Daoy (cell line): Measurements from ENCODE around the gene C2orf76. TPM values are rescaled to one million over a fixed set of nuclear protein-coding genes. Genes with fewer than 3 reads are reported as not detected.

ENCODE experiments used
- DNase-seq: peaks from one replicate; pipeline ENCODE4 v3.0.0-alpha.2; 2015; ENCODE audit warnings: low read depth
- total RNA-seq: library from RNA; depleted of rRNA; stranded (reverse); fragments of >200 nt; shearing (Covaris generic); gene quantifications from 2 replicates; pipeline ENCODE4 v1.2.3, GENCODE V29; 2014

C2orf76 gene
- total RNA-seq, 1 experiment from 2014 or later, result 15.9 TPM

DNA sequence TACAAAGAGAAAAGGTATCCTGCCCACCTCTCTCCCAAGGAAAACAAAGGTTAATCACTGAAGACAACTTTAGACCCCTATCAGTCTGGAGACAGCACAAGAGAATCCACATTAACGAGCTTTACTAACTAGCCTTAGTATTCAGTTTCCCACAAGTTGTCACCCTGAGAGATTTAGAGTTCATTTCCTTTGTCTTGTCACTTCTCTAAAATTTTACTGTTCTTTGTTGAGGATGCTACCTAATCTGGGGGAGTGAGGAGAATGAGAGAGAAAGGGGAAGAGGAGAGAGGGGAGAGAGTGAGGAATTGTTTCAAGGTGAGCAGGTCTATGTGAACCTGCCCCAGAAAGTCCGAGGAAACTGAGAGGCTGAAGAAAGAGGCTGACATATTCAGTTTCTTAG, 28.4 kb downstream of the C2orf76 start:
- no peak for DNase-seq

DNA sequence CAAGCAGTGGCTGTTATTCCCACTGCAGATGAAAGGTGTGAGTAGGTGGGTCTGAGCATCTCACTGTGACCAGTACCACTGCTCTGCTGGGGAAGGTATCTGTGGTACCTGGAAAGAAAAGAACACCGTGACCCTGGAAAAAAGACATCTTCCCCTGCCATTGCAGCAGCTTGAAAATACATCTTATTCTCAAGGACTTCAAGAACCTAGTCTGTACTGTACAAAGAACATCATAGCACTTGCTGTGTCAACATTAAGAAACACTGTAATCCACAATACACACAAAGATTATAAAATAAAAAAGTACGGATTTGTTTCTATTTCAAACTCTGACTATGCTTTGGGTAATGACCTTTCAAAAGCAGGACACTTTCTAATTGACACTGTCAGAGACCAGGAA, 28.9 kb downstream of the C2orf76 start:
- no peak for DNase-seq

DNA sequence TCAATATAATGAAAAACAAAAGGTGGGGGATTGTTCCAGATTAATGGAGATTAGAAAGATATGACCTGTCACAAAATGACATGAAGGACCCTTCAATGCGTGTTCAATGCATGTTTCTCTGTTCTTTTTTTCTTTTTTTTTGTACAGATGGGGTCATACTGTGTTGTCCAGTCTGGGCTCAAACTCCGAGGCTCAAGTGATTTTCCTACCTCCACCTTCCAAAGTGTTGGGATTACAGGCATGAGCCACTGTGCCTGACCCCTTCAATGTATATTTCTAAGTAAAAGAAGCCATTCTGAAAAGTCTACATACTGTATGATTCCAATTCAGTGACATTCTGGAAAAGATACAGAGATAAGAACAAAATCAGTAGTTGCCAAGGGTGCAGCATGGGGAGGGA, 32.8 kb downstream of the C2orf76 start:
- DNase-seq, result no peak

DNA sequence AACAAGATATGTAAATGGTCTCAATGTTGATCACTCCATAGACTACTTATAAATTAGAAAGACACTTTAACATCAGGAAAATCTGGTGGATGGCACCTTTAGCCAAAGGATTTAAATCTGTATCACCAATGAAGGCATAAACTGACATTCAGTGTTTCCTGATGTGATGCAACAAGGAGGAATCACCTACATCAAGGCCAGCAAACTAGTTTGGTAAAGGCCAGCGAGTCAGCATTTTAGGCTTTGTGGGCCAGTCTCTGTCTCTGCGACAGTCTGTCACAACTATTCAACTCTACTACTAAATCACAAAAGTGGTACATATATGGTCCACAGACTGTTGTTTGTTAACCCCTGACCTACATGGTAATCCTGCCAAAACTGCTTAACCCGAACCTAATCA, 33.3 kb downstream of the C2orf76 start:
- DNase-seq, result no peak

DNA sequence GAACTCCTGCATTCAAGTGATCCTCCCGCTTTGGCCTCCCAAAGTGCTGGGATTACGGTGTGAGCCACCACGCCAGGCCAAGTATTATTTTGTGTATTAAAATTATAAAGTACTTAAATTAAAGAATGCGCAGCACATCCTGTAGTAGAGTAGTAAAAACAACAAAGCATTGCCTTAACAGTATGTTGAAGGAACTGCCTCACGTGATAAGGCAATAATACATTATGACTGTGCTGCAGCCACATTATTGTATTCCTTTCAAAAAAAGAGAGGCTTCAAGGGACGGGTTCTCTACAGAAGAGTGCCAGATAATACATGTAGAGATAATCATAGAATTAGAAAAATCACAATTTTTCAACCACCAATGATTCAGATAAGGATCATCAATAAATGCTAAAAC, 33.7 kb downstream of the C2orf76 start:
- DNase-seq, result no peak

DNA sequence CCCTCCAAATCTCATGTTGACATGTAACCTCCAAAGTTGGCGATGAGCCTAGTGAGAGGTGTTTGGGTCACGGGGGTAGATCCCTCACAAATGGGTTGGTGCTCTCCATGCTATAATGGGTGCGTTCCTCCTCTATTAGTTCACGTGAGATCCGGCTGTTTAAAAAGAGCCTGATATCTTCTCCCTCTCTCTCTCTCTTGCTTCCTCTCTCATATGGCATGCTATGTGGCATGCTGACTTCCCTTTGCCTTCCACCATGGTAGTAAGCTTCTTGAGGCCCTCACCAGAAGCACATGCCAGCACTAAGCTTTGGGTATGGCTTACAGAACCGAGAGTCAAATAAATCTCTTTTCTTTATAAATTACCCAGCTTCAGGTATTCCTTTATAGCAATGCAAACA, 39.2 kb downstream of the C2orf76 start:
- no peak for DNase-seq

DNA sequence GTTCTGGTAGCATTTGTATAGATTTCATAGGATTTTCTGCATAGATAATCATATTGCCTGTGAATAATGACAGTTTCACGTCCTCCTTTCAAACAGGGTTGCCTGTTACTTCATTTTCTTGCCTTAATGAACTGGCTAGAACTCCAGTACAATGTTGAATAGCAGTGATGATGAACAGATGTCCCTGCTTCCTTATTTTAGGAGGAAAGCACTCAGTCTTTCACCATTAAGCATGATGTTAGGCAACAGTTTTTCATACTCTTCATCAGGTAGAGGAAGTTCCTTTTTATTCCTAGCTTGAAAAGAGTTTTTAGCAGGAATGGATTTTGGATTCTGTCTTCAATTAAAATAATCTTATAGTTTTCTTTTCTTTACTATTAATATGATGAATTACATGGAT, 39.7 kb downstream of the C2orf76 start:
- DNase-seq, result no peak

DNA sequence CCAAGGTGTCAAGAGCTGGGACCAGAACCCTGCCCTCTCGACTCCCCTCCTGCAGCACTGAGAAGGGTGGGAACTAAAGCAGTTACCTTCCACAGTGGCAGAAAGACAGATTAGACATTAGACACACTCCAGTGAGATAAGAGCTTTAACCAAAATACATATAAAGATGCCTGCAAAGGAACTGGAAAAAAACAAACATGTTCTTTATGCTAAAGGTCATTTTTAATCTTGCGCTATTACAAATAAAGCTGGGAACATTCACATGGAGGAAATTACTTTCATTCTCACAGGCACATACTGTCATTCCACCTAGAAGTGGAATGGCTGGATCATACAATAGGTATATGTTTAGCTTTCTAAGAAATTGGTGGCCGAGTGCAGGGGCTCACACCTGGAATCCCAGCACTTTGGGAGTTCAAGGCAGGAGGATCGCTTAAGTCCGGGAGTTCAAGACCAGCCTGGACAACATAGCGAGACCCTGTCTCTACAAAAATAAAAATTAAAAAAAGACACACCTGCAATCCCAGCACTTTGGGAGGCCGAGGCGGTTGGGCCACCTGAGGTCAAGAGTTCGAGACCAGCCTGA, 41.9 kb downstream of the C2orf76 start:
- no peak for DNase-seq

DNA sequence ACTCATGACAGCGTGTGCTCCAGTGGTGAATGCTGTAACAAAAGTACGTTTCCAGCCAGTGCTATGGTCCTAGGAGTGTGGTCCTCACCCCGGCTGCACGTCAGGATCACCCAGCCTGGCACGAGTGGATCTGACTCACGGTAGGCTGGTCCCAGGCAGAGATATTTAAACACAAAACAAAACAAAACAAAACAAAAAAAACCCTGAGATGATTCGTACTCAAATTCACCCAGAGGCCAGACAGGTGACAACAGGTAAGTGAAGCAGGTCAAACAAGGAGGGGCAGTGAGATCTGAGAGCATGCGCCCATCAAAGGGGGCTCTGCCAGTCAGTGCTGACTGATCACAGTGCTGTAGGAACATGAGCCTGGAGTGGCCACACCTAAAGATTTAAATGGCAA, 43.2 kb downstream of the C2orf76 start:
- no peak for DNase-seq

DNA sequence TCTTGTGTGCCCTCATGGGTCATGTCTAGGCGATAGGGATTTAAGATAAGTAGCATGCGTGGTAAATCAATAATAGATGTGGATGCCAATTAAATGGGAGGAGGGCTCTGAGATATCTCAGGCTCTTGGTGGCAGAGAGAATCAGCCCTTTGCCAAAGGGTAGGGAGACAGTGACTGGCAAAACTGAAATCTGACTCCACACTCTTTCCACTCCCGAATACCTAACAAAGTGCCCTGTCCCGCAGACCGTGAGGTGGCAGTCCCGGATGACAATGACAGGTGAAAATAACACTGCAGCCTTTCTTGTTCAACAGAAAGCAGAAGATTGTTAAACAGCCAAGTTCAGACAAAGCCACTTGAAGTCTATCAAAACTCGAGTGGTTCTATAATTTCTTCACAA, 47.0 kb downstream of the C2orf76 start:
- no peak for DNase-seq

DNA sequence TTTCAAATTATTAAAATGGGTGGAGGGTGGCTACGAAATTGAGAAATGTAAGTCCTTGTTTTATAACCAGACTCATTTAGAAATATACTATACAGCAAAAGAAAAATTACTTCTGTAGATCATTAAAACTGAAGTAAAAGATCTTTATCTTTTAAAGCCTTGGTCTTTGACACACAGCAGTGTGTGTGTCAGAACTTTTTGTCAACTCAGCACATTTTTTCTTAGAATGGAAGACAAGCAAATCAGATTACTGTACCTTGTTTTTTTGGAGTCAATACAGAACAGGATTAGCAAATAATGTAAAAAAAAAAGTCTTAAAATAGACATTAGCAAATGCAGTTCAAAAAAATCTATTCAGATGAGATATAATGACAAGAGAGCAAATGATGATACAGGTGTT, 49.1 kb downstream of the C2orf76 start:
- no peak for DNase-seq

DNA sequence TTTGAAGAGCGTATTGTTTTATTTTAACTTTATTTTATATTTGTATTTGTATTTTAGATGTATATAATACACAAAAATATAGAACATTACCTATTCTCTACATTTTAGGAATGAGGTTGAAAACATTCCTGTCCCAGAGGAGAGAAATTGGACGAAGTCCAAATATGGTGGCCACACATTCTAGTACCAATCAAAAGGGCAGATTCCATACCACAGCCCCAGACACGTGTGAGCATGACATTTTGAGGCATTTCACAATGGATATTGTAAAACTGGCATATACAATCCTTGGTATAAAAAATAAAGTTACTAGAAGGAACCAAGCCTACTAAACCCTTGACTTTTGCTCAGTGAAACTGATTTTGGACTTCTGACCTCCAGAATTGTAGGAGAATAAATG, 50.6 kb downstream of the C2orf76 start:
- no peak for DNase-seq

DNA sequence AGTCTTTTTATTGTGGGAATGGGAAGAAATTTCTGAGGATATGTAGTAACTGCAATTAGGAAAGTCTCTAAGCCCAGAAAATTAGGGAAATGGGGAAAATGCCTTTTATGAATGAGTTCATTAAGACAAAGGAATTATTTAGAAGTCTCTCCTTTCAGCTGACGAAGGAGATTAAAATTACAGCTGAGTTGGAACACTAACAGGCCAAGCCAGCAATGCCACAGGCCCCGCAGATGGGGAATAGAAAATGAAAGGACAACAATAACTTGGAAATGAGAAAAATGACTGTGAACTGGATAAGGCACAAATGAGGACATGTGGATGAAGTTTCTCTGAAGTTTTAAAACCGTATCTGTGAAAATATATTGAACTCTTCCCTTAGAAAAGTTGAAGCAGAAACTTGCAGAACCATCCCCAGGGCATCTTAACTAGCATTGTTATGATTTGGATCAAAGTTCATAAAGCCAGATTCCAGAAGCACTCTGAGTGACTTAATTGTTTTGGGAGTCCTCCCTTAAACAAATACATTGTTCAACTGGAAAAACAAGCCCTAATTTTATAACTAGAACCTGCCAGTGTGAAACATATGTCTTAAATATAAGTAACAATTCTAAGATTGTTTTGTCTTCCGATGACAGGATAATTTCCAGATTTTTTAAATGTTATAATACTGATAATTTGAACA, 51.3 kb downstream of the C2orf76 start:
- no peak for DNase-seq

DNA sequence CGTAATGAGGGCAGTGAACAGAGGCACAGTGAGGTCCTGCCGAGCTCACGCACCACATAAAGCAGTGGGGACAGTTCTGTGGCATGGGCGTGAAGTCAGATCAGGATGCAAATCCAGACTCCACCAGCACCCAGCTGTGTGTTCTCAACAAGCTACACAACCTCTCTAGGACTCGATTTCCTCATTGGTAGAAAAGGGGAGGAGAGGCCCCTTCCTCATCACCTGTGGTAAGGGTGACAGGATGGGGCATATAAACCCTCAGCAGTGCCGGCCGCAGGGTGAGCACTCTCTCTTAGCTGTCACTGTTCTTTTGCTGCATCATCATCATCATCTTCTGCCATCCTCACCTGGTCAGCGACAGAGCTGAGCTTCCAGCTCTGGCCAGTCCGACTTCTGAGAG, 54.8 kb downstream of the C2orf76 start:
- DNase-seq, result no peak

DNA sequence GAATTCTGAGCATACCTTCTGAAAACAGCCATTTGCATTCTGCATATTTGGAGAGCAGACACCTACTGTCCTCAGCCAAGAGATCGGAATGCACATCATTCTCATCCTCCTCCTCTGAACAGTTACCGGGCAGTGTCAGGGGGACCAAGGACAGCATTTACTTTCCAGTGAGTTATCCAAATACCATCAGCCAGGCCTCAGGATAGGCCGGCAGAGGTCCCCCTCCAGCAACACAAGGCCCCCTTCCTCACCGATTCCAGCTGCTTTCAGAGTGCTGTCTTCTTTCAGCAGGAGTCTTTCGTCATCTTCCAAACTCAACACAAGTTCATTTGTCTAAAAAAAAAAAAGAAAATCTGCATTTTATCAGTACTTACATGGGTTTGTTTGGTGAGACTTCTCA, 55.3 kb downstream of the C2orf76 start:
- no peak for DNase-seq

DNA sequence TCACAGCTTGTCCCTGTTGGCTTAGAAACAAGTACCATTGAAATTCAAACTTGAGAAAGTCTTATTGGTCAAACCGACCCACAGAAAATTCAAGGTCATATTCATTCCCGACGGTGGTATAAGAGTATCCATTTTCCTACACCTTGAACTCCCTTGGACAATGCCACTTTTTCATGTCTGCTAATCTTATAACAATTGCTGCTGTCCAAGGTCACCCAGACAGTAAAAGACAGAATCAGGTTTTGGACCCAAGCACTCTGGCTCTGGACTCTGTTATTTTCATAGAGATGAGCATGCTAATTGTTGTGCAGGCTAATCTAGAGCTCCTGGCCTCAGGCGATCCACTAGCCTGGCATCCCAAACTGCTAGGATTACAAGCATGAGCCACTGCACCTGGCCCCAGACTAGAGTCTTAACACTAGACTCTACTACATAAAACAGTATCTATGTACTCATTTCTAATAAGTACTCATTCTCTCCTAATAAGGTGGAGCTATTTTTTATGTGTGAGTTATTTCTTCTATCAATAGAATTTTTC, 57.8 kb downstream of the C2orf76 start:
- no peak for DNase-seq

DNA sequence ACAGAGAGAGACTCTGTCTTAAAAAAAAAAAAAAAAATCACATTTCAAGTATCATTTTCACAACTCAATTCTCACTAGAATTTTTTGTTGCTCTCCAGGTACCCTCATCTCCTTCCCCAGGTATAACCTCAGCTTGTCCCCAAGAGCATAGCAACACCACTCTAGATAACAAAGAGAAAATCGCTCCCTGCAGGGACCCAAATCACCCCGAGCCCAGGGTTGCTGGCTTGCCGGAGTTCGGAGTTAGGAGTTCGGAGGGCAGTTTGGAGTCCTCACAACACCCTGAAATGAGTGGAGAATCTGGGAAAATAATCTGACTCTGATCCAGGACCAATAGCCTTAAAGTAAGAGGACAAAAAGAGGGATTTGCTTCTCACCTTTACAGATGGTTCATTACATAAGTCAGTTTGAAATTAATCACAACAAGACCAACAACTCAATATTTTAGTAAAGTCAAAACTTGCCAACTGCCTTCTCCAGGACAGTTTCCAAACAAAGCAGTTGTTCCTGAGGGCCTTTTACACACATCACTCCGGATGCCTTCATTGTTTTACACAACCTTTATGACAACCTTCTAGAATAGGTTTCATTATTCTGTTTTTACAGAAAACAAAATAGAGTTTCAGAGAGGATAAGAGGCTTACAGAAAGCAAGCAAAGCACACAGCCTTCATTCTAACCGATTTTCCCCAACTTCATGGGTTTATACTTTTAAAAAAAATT, 59.1 kb downstream of the C2orf76 start:
- DNase-seq, result no peak

DNA sequence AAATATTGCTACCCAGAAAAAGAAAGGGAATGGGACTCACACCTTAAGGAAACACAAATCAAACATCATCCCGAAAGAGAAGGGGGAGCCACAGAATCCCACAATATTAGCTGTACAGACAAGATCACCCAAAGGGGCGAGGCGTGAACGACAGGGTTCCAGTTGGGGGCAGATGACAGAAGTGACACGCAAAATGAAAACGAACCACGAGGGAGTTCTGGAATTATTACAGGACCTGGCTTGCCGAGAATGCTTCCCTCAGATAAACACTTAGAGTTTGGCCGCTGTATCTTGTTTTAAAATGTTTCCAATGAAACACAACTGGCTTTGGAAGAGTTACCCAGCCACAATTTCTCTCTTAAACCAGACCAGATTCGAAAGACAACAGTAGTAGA, 60.4 kb downstream of the C2orf76 start:
- no peak for DNase-seq

DNA sequence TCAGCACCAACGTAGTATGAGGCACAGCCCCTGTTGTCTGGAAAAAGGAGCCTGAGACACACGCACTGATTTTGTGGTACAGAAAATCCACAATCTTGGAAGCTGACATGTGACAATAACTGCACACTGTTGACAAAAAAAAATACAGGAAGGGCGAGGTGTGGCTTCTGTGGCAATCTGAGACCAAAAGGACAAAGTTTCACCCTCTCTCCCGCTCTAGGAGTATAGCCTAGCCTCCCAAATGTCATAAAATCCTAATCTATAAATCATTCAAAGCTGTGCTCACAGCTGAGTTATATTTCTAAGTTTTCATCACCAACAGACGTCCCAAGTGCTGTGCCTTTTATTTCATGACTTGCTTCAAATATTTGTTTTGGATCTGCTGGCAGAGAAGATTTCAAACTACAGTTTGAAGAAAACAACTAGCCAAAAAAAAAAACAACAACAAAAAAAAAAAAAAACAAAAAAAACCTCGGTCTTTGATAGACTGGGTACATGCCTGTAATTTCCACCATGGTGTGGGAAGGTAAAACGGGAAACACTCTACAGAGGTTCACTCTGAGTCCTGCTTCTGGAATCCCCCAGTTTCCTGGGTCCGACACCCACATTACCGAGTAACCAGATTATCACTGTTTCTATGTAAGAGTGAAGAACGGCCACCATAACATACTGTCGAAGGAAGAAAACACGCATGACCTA, 61.0 kb downstream of the C2orf76 start:
- DNase-seq, result no peak

DNA sequence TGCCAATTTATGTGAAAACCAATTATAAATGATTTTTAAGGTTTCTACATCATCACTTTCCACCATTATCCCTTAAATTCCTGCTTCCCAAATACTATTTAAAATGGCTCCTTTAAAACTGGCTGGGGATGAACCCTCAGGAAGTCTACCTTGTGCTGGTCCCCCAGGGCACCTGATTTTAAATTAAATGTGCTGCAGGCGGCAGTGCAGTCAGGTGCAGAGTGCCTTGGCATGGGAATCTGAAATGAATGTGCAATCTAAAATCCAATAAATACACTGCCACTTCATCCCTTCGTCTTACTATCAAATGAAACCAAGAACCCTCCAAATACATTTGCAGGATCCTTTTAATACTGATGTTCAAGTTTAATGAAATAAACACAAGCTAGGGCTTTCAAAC, 61.8 kb downstream of the C2orf76 start:
- DNase-seq, result no peak

DNA sequence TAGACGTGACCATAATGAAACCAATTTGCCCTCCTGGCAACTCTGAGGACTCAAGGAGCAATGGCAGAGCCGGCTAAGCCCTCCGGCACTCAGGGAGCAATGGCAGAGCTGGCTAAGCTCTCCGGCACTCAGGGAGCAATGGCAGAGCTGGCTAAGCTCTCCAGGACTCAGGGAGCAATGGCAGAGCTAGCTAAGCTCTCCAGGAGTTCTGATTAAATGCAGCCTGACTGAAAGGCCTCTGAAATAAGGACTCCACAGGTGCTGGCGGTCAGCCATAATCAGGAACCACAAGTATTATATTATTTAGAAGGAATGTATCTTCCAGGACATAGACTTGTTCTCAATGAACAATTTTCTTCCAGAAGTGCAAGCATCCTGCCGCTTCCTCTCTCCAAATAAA, 65.2 kb downstream of the C2orf76 start:
- DNase-seq, result no peak

DNA sequence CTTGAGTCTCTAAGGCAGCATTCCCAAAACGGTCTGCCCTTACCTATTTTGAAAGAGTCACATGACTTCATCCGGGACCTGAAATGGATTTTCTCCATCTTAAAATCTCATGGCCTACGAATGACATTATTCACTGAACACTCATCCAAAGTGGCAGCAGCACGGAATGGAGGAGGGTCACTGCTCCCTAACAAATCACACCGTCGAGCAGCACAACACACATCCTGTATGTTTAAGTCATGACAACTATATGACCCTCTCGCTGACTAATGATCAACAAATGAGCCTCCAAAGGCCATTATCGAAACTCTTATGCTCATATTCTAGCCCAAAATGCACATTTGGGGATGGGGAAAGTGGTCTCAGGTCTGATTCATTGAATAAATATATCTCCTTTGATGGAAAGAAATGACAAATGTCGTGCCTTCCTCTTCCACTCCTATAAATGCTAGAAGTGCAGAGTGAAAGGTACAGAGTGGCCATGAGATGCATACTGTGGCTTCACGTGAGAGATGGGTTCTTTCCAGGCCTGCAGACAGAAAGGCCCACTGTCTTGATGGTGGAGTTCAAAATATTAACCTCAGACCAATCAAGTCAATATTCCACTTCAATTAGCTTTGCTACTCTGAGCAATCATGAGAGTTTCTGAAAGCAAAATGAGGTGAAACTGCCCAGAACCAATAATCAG, 70.8 kb downstream of the C2orf76 start:
- no peak for DNase-seq
